ENCODE results near the gene CEND1. TPM values are rescaled to one million over a fixed set of nuclear protein-coding genes. Genes with fewer than 3 reads are reported as not detected.
"Not testable (repeated sequence)": the region's sequence is repeated elsewhere in the genome, so short reads cannot be mapped to it uniquely, and the experiment has no call there.

CEND1 gene
- total and polyA plus RNA-seq, 8 donors, result 0.23 TPM; not detected in 7

DNA sequence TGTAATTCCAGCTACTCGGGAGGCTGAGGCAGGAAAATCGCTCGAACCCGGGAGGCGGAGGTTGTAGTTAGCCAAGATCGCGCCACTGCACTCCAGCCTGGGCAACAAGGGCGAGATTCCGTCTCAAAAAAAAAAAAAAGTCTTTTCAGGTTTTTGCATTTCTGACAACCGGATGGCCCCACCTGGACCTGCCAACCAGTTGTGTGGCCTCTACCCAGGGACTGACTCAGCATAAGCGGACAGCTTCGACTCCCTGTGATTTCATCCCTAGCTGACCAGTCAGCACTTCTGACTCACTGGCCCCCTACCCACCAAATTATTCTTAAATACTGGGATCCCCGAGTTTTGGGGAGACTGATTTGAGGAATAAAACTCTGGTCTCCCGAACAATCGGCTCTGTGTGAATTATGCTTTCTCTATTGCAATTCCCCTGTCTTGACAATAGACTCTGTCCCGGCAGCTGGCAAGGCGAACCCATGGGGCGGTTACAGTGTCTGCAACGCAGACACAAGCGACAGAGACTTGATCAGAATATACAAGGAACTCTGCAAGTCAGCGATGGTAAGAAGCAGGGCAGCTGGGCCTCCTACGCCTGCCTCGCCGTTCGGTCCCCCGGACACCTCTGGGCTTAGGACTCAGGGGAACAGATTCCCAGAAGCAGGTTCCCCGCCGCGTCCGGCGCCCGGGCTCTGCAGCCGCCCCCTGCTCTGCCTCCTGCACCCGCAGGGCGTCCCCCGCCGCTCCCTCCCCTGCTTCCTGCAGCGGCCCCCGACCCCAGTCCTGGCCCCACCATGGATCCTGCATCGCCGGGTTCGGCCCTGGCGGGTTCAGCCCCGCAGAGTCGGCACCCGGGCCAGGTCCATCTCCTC lies 43.4 kb downstream of the CEND1 start:
- WGBS, 5 donors, result 25 to 43% (median 26%) methylated on average over 26 to 46 of the region's 46 CpGs
- intact Hi-C loops (cut with DNase I; ENCODE audit: low total_unique reads), result no loop called here

DNA sequence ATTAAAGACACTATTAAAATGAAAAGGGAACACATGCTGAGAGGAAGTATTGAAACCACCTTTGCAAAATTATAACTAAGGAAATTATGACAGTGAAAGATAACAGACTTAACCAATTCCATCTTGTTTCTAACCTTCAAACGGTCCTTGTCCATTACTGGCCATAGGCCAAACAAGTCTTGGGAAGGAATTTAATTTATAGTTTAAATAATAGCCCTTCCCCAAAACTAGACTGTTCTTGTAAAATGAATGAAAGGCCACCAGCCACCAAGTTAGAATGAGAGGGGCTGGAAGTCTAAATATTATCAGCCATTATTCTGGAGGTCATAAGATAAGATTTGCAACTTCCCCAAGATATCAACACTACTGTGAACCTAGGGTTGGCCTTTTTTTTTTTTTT lies 44.5 kb downstream of the CEND1 start:
- peaks cover 25 to 39% (median 32%) of the 10 kb centered on the region in 4 donors for H3K4me1 ChIP-seq
- intact Hi-C loops (cut with DNase I; ENCODE audit: low total_unique reads), result no loop called here
- no peaks in the 10 kb centered on the region for H3K27me3 ChIP-seq
- H3K36me3 ChIP-seq, result no peaks in the 10 kb centered on the region
- 14 to 30% (median 24%) methylated on average over 1 of the region's 1 CpG for WGBS, 5 donors
- no peak for DNase-seq
- H3K4me3 ChIP-seq, result no peak overlapping the region
- H3K27ac ChIP-seq, result no peak overlapping the region
- TF ChIP-seq EP300 (IDR thresholded peaks at IDR 0.05) (no peak), POLR2AphosphoS5 (IDR thresholded peaks at IDR 0.05) (no peak), POLR2A (IDR thresholded peaks at IDR 0.05) (no peak)
- TF ChIP-seq, protein P1, sequence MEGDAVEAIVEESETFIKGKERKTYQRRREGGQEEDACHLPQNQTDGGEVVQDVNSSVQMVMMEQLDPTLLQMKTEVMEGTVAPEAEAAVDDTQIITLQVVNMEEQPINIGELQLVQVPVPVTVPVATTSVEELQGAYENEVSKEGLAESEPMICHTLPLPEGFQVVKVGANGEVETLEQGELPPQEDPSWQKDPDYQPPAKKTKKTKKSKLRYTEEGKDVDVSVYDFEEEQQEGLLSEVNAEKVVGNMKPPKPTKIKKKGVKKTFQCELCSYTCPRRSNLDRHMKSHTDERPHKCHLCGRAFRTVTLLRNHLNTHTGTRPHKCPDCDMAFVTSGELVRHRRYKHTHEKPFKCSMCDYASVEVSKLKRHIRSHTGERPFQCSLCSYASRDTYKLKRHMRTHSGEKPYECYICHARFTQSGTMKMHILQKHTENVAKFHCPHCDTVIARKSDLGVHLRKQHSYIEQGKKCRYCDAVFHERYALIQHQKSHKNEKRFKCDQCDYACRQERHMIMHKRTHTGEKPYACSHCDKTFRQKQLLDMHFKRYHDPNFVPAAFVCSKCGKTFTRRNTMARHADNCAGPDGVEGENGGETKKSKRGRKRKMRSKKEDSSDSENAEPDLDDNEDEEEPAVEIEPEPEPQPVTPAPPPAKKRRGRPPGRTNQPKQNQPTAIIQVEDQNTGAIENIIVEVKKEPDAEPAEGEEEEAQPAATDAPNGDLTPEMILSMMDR (IDR thresholded peaks at IDR 0.05), result no peak
- no peaks in the 10 kb centered on the region for H3K9me3 ChIP-seq

More for the DNA sequence above, 43.4 kb downstream of the CEND1 start:
- Histone ChIP-seq H3K36me3 (peaks cover 0 to under 1% (median under 1%) of the 10 kb centered on the region in 4 donors), H3K4me3 (peak overlapping the region; percentile 90 to 100 (median 96)), H3K27ac (peak overlapping the region; percentile 93 to 99 (median 96)), H3K27me3 (no peaks in the 10 kb centered on the region), H3K9me3 (no peaks in the 10 kb centered on the region), H3K4me1 (peaks cover 25 to 47% (median 32%) of the 10 kb centered on the region in 4 donors)
- no peak for DNase-seq
- TF ChIP-seq POLR2AphosphoS5 (IDR thresholded peaks at IDR 0.05), result no peak
- no peak for TF ChIP-seq EP300 (IDR thresholded peaks at IDR 0.05)
- TF ChIP-seq POLR2A (IDR thresholded peaks at IDR 0.05), result no peak
- TF ChIP-seq, protein P1 (IDR thresholded peaks at IDR 0.05), result no peak

DNA sequence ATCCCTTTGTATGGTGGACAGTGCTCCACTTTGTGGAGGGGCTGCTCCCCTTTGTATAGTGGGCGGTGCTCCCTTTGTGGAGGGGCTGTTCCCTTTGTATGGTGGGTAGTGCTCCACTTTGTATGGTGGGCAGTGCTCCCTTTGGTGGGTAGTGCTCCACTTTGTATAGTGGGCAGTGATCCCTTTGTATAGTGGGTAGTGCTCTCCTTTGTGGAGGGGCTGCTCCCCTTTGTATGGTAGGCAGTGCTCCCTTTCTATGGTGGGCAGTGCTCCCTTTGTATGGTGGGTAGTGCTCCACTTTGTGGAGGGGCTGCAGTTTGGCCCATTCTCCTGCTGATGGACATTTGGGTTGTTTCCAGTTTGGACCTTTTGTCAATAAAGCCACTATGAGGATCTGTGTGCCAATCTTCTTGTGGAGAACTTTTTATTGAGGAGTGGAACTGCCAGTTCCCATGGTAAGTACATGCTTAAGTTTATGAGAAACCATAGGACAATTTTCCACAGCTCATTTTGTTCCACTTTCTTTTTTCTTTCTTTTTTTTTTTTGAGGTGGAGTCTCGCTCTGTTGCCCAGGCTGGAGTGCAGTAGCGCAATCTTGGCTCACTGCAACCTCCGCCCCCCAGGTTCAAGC lies 47.2 kb downstream of the CEND1 start:
- 91 to 95% (median 94%) methylated on average over 4 of the region's 4 CpGs for WGBS, 5 donors
- TF ChIP-seq POLR2AphosphoS5 (IDR thresholded peaks at IDR 0.05) (no peak), POLR2A (IDR thresholded peaks at IDR 0.05) (no peak), EP300 (IDR thresholded peaks at IDR 0.05) (no peak)
- TF ChIP-seq, protein P1 (IDR thresholded peaks at IDR 0.05), result no peak
- Histone ChIP-seq H3K36me3 (no peaks in the 10 kb centered on the region), H3K4me3 (no peak overlapping the region), H3K27me3 (peaks cover 0 to 4% (median 0%) of the 10 kb centered on the region in 3 donors), H3K9me3 (no peaks in the 10 kb centered on the region), H3K4me1 (peaks cover 8 to 12% (median 11%) of the 10 kb centered on the region in 4 donors), H3K27ac (no peak overlapping the region)
- DNase-seq, result no peak
- intact Hi-C loops (cut with DNase I; ENCODE audit: low total_unique reads), result no loop called here

DNA sequence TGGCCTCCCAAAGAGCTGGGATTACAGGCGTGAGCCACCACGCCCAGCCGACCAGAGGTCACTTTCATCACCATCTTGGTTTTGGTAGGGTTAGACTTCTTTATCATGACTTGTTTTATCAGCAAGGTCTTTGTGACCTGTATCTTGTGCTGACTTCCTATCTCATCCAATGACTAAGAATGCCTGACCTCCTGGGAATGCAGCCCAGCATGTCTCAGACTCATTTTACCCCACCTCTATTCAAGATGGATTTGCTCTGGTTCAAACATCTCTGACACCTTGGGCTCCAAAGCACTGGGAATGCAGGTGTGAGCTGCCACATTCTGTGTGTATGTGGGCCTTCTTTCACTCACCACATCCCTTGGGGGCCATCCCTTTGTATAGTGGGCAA lies 47.7 kb downstream of the CEND1 start:
- 70 to 81% (median 77%) methylated on average over 3 of the region's 3 CpGs for WGBS, 5 donors
- Histone ChIP-seq H3K9me3 (no peaks in the 10 kb centered on the region), H3K27ac (no peak overlapping the region), H3K4me3 (no peak overlapping the region), H3K36me3 (no peaks in the 10 kb centered on the region), H3K4me1 (peaks cover 8 to 15% (median 10%) of the 10 kb centered on the region in 4 donors), H3K27me3 (peaks cover 0 to 9% (median 0%) of the 10 kb centered on the region in 3 donors)
- DNase-seq, result no peak
- TF ChIP-seq EP300 (IDR thresholded peaks at IDR 0.05) (no peak), POLR2A (IDR thresholded peaks at IDR 0.05) (no peak), POLR2AphosphoS5 (IDR thresholded peaks at IDR 0.05) (no peak)
- TF ChIP-seq, protein P1 (IDR thresholded peaks at IDR 0.05), result no peak
- intact Hi-C loops (cut with DNase I; ENCODE audit: low total_unique reads), result no loop called here

DNA sequence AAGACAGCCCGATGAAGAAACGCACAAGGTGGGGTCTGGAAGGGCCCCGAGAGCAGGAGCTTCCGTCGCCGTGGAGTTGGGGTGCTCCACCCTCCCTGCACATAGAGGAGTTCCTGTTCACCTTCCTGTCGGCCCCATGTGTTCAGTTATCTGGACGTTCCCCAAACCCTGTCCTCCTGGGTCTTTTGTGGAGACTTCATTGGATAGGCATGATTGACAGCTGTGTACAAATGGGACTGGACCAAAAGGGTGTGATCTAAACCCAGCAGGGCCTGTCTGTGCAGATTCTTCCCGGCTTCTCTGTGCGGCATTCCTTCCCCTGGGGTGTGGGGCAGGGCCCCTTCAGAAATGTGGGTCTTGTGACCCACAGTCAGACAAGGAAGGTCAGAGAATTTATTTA lies 52.0 kb downstream of the CEND1 start:
- H3K4me3 ChIP-seq; H3K27ac ChIP-seq; intact Hi-C loops (cut with DNase I; ENCODE audit: low total_unique reads); H3K4me1 ChIP-seq; H3K36me3 ChIP-seq; H3K9me3 ChIP-seq: not testable (repeated sequence)
- peaks cover 0 to 14% (median 0%) of the 10 kb centered on the region in 3 donors for H3K27me3 ChIP-seq
- WGBS, 5 donors, result 31 to 53% (median 44%) methylated on average over 10 of the region's 10 CpGs
- peak in 1 of 2 donors; percentile 12 for DNase-seq

Data from stomach (tissue), 9 donors.